Thymus (tissue), 11 donors: ENCODE results near the gene DTNBP1. TPM values are rescaled to one million over a fixed set of nuclear protein-coding genes. Genes with fewer than 3 reads are reported as not detected.
"Not testable (repeated sequence)": the region's sequence is repeated elsewhere in the genome, so short reads cannot be mapped to it uniquely, and the experiment has no call there.

Experiments used
- DNase-seq, 9 donors: peaks; one replicate each; pipeline ENCODE4 v3.0.0-alpha.2; 2013; ENCODE audit warnings: low spot score in 9 of 9, low read depth in 6 of 9, missing footprints in 1 of 9
- H3K27ac ChIP-seq, 2 donors: one replicate each; pipeline ENCODE4 v1.5.1; 2013; ENCODE audit warnings: control low read depth in 1 of 2, low read depth in 1 of 2, low read length in 1 of 2, mild to moderate bottlenecking in 1 of 2, moderate library complexity in 1 of 2
- H3K27me3 ChIP-seq, 2 donors: one replicate each; pipeline ENCODE4 v1.5.1; 2013; ENCODE audit warnings: low read length in 1 of 2; ENCODE audit not compliant: control insufficient read depth in 2 of 2, insufficient read depth in 1 of 2
- H3K36me3 ChIP-seq, 2 donors: one replicate each; pipeline ENCODE4 v1.5.1; 2013; ENCODE audit warnings: low read length in 1 of 2, mild to moderate bottlenecking in 1 of 2, moderate library complexity in 1 of 2; ENCODE audit not compliant: control insufficient read depth in 2 of 2, insufficient read depth in 2 of 2
- H3K4me1 ChIP-seq, 2 donors: one replicate each; pipeline ENCODE4 v1.5.1; 2013; ENCODE audit warnings: low read length in 2 of 2; ENCODE audit not compliant: control insufficient read depth in 2 of 2, insufficient read depth in 2 of 2
- H3K4me3 ChIP-seq, 2 donors: one replicate each; pipeline ENCODE4 v1.5.1; 2013; ENCODE audit warnings: low read length in 2 of 2, control low read depth in 1 of 2, mild to moderate bottlenecking in 1 of 2
- H3K9me3 ChIP-seq, 2 donors: one replicate each; pipeline ENCODE4 v1.5.1; 2013; ENCODE audit warnings: low read length in 1 of 2, mild to moderate bottlenecking in 1 of 2; ENCODE audit not compliant: control insufficient read depth in 2 of 2, insufficient read depth in 1 of 2
- WGBS: extraction: QIAGEN DNeasy Blood & Tissue Kit; methylation state at CpG from one replicate; pipeline ENCODE4 v1.1.7; 2013; 5-methylcytosine and 5-hydroxymethylcytosine counted together
- polyA plus RNA-seq: library from polyadenylated mRNA; stranded (reverse); fragments of 200-250 nt; gene quantifications from one replicate; pipeline ENCODE4 v1.2.3, GENCODE V29; 2013
- total RNA-seq: library from RNA; stranded (reverse); fragments of 120-200 nt; gene quantifications from one replicate; pipeline ENCODE4 v1.2.4, GENCODE V29; 2013
- donor health status: healthy.

DTNBP1 gene
- total and polyA plus RNA-seq, 2 donors = 8.0 to 29.7 TPM

DNA sequence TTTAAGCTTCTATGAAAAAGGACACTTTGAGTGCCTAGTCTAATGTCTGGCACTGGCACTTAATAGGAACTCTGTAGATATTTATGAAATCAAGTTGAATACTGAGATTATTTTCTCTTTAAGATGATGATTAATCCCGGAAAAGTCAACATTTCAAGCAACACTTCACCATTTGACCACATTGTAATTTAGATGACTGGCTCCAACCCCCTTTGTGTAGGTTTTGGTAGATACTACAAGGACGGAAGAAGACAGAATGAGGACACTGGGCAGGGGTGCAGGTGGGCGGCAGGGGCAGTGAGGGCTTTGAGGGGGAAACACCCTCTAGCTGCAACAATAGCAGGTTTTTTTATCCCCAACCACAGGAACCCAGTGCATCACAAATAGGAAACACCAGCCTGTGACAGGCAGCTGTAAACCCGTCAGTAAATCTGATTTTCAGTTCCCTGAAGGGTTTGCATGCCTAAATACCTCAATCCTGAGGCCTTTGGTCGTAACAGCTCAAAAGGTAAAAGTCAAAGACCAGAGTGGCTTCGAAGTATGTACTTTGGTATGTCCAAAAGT is 4.6 kb downstream of the DTNBP1 start:
- H3K27me3 ChIP-seq = no peaks in the 10 kb centered on the region
- 60% methylated on average over 6 of the region's 6 CpGs for WGBS
- peaks cover 6 to 7% of the 10 kb centered on the region in 2 donors for H3K36me3 ChIP-seq
- H3K4me3 ChIP-seq = no peak overlapping the region
- DNase-seq = peak in 2 of 9 donors; percentile 7 to 25
- H3K9me3 ChIP-seq = no peaks in the 10 kb centered on the region
- peaks cover 8 to 16% of the 10 kb centered on the region in 2 donors for H3K4me1 ChIP-seq
- peak overlapping the region in 1 of 2 donors; percentile 7 for H3K27ac ChIP-seq

DNA sequence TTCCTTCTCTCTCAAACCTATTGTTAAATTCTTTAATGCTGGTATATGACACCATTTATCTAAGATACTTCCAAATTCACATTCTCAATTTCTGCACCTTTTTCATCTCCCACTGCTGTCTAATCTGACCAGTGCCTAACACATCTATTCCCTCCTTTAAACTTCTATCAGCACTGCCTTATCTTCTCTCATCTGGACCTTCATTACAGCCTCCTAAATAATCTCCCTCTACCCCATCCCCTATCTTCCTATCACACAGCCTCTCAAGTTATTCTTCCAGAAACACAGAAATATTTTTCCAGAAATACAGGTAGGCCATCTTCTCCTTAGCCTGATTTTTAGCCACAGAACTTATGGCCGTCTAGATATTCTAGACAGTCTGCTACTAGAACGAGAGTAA is 5.5 kb downstream of the DTNBP1 start:
- H3K36me3 ChIP-seq = peaks cover 6 to 7% of the 10 kb centered on the region in 2 donors
- no peaks in the 10 kb centered on the region for H3K9me3 ChIP-seq
- H3K27me3 ChIP-seq = no peaks in the 10 kb centered on the region
- no peak for DNase-seq
- WGBS = 99% methylated on average over 2 of the region's 2 CpGs
- no peak overlapping the region for H3K27ac ChIP-seq
- peaks cover 8 to 12% of the 10 kb centered on the region in 2 donors for H3K4me1 ChIP-seq
- no peak overlapping the region for H3K4me3 ChIP-seq

DNA sequence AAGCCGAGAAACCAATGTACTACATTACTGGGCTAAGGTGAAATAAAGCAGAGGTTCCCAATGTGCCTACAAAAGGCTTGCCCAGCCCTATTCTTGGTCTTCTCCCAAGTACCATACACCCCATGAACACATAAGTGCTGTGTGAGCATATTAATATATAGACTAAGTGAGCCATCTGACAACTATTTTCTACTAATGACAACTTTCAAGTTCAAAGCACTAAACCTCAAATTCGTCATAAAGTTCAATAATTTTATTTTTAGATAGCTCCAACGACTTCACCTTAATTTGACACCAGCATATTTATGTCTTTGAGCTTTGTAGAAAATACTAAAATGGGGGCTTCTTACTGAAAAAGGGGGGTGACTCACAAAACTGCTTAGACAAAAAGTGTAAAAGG is 6.7 kb downstream of the DTNBP1 start:
- peaks cover 2 to 7% of the 10 kb centered on the region in 2 donors for H3K4me1 ChIP-seq

DNA sequence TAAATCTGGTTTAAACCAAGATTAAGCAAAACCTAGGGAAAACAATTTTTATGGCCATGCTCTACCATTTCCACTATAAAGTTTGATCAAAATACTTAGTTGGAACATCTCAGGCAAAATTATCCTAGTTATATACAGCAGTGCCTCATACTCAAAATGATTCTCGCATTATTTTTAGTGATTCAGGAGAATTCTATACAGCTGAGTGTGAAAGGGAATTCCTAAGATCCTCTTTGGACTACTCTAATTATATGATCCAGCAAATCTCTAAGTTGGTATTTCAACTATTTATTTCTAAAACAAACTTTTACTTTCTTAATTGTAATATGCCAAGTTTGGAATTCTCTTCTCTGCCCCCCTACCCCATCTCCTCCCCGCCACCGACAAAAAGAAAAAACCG is 8.6 kb downstream of the DTNBP1 start:
- Histone ChIP-seq H3K27me3 (no peaks in the 10 kb centered on the region), H3K9me3 (no peaks in the 10 kb centered on the region), H3K36me3 (no peaks in the 10 kb centered on the region), H3K4me3 (no peak overlapping the region), H3K4me1 (peaks cover 1 to 7% of the 10 kb centered on the region in 2 donors), H3K27ac (no peak overlapping the region)
- no peak for DNase-seq
- WGBS = 93% methylated on average over 4 of the region's 4 CpGs

More for the DNA sequence above, 6.7 kb downstream of the DTNBP1 start:
- H3K9me3 ChIP-seq = no peaks in the 10 kb centered on the region
- no peak overlapping the region for H3K4me3 ChIP-seq
- H3K27ac ChIP-seq = no peak overlapping the region
- DNase-seq = no peak
- 90% methylated on average over 3 of the region's 3 CpGs for WGBS
- peaks cover 6 to 7% of the 10 kb centered on the region in 2 donors for H3K36me3 ChIP-seq
- H3K27me3 ChIP-seq = no peaks in the 10 kb centered on the region

DNA sequence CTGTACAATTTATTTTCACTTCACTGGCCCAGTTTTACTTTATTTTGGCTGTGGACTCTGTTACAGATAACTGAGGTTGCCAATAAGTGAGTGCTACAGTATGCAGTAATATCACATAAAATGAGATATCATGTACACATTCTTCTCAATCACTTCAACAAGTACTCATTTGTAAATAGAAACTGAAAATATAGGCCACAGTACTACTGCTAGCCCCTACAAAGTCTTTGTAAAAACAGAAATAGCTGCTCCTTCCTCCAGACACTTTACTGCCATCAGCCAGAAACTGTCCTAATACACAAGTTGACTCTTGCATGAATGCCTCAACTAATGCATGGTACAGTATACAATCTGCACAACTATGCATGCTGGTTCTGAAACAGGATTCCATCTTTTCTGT is 9.2 kb downstream of the DTNBP1 start:
- no peaks in the 10 kb centered on the region for H3K27me3 ChIP-seq
- H3K4me1 ChIP-seq = peaks cover 0 to 4% of the 10 kb centered on the region in 2 donors
- H3K36me3 ChIP-seq = no peaks in the 10 kb centered on the region
- H3K9me3 ChIP-seq = no peaks in the 10 kb centered on the region
- H3K4me3 ChIP-seq = no peak overlapping the region
- DNase-seq = no peak
- no peak overlapping the region for H3K27ac ChIP-seq

DNA sequence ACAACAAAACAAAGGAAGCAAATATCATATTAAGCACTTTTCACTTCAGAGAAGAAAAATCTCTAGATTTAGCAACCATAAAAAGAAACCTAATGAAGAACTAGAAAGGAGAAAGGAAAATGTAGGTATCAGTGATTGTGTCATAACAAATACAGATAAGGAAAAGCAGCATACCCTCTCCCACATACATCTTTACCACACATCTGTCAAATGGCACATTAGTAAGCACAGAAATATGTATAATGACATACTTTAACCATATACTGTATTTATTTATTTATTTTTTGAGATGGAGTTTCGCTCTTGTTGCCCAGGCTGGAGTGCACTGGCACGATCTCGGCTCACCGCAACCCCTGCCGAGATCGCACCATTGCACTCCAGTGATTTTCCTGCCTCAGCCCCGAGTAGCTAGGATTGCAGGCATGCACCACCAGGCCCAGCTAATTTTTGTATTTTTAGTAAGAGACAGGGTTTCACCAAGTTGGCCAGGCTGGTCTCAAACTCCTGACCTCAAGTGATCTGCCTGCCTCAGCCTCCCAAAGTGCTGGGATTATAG is 12.7 kb downstream of the DTNBP1 start:
- H3K36me3 ChIP-seq, DNase-seq, H3K9me3 ChIP-seq, H3K4me1 ChIP-seq, H3K4me3 ChIP-seq, H3K27ac ChIP-seq, H3K27me3 ChIP-seq: not testable (repeated sequence)
- 93% methylated on average over 7 of the region's 7 CpGs for WGBS

DNA sequence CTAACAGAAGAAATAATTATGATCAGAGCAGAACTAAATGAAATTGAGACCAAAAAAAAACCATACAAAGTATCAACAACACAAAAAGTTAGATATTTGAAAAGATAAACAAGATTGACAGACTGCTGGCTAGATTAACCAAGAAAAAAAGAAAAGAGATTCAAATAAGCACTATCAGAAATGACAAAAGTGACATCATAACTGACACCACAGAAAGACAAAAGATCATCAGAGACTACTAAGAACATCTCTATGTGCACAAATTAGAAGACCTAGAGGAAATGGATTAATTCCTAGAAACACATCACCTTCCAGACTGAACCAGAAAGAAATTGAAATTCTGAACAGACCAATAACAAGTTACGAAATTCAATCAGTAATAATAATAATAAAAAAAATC is 17.9 kb downstream of the DTNBP1 start:
- no peak overlapping the region for H3K27ac ChIP-seq
- H3K27me3 ChIP-seq = no peaks in the 10 kb centered on the region
- H3K4me1 ChIP-seq = no peaks in the 10 kb centered on the region
- 100% methylated on average over 1 of the region's 1 CpG for WGBS
- H3K36me3 ChIP-seq = peaks cover 0 to 8% of the 10 kb centered on the region in 2 donors
- peaks cover 2 to 8% of the 10 kb centered on the region in 2 donors for H3K9me3 ChIP-seq
- H3K4me3 ChIP-seq = no peak overlapping the region
- DNase-seq = no peak

DNA sequence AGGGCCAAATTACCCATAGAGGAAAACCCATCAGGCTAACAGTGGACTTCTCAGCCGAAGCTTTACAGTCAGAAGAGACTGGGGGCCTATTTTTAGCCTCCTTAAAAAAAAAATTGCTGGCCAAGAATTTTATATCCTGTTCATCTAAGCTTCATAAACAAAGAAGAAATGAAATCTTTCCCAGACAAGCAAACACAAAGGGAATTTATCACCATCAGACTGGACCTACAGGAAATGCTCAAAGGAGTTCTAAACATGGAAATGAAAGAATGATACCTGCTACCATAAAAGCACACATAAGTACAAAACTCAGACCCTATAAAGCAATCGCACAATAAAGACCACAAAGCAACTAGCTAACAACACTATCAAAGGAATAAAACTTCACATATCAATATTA is 19.3 kb downstream of the DTNBP1 start:
- Histone ChIP-seq H3K36me3 (peaks cover 0 to 8% of the 10 kb centered on the region in 2 donors), H3K27ac (no peak overlapping the region), H3K27me3 (no peaks in the 10 kb centered on the region), H3K9me3 (peaks cover 3 to 11% of the 10 kb centered on the region in 2 donors), H3K4me3 (no peak overlapping the region), H3K4me1 (no peaks in the 10 kb centered on the region)
- DNase-seq = peak in 1 of 9 donors; percentile 20
- WGBS = 98% methylated on average over 2 of the region's 2 CpGs

DNA sequence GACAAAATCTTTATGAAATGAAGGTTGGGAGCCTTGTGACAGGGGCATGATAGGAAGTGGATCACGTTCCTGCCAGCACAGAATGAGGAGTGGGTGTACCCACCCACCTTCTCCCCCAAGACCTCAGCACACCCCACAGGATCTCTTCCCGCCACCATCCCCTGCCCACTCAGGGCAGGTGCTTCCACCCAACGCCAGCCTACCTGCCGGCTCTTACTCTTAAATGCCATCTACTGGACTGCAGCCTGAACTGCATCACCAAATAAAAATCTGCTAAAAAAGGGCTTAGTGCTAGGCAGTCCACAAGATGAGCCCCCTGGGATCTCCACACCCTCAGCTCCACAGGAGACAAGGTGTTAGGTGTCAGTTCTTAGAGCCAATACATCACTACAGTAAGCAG is 20.6 kb downstream of the DTNBP1 start:
- DNase-seq = no peak
- H3K4me1 ChIP-seq = no peaks in the 10 kb centered on the region
- no peak overlapping the region for H3K27ac ChIP-seq
- H3K9me3 ChIP-seq = peaks cover 3 to 11% of the 10 kb centered on the region in 2 donors
- H3K27me3 ChIP-seq = no peaks in the 10 kb centered on the region
- no peak overlapping the region for H3K4me3 ChIP-seq
- 93% methylated on average over 4 of the region's 4 CpGs for WGBS
- peaks cover 0 to 12% of the 10 kb centered on the region in 2 donors for H3K36me3 ChIP-seq
